GM12878 (cell line): ENCODE data around the gene MZB1.

Source experiments
- EZH2 ChIP-seq: IDR thresholded peaks from 2 replicates; pipeline ENCODE4 v1.6.1; 2012; ENCODE audit warnings: low read depth, mild to moderate bottlenecking, control low read depth, inconsistent platforms, low read length, borderline replicate concordance; ENCODE audit not compliant: control insufficient read depth
- YY1 ChIP-seq: IDR thresholded peaks from 2 replicates; pipeline ENCODE4 v1.6.1; 2011; ENCODE audit warnings: low read depth, mild to moderate bottlenecking, low read length
- ZZZ3 ChIP-seq: IDR thresholded peaks from 2 replicates; pipeline ENCODE4 v1.6.1; 2011; ENCODE audit warnings: low read depth; ENCODE audit not compliant: control insufficient read depth, insufficient read length
- TF ChIP-seq, protein P1 (sequence below), 3 experiments: IDR thresholded peaks in 2 of 3; conservative IDR thresholded peaks in 1 of 3; 2 replicates each; pipeline ENCODE4 v1.5.1; 2011; ENCODE audit warnings: low read depth in 3 of 3, low read length in 3 of 3, mild to moderate bottlenecking in 3 of 3, control low read depth in 2 of 3, moderate library complexity in 2 of 3, inconsistent platforms in 1 of 3, mixed read lengths in 1 of 3; ENCODE audit not compliant: control insufficient read depth in 2 of 3, insufficient read depth in 1 of 3; ENCODE audit errors: extremely low read depth in 1 of 3
- TF ChIP-seq, protein P2 (sequence below): fragments of 450-650 bp; IDR thresholded peaks from 2 replicates; pipeline ENCODE4 v1.6.1; 2014; ENCODE audit warnings: mild to moderate bottlenecking

DNA sequence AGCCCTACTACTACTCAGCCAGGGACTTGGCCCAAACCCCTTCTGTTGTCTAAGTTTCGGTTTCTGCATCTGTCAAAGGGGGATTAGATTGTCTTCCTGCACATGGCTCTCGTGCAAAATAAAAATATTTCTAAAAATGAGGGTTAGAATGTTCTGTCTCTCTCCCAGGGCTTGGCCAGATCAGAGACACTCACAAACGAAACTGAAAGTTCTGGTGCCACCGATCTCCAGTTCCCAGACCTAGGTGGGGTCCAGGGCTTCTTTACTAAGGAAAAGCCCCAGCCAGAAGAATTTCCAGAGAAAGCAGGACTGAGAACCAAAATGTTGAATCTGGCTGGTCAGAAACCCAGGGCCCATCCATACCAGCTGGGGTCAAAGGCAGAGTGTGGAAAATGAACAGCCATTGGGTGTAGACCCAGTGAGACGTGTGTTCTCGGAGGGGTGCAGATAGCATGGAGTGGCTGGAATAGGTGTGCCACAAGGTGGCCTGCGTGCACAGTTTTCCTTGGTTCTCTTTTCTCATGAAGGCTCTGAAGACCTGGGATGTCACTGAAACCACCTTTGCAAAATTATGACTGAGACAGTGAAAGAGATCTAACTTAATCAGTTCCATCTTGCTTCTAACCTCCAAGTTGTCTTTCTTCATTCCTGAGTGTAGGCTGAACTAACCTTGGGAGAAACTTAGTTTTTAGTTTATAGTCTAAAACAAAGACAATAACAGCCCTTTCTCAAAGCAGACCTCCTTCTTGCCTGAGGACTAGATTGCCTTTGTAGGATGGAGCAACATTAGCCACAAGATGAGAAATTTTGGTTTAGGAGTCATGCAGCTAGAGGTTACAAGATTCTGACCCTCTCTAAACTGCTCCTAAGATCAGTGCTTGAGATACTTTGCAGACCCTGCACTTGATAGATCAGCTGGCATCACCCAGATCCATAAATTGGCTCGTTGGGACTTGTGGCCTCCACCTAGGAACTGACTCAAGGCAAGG is 4.4 kb downstream of the MZB1 start:
- no peak for TF ChIP-seq YY1
- TF ChIP-seq, protein P1, sequence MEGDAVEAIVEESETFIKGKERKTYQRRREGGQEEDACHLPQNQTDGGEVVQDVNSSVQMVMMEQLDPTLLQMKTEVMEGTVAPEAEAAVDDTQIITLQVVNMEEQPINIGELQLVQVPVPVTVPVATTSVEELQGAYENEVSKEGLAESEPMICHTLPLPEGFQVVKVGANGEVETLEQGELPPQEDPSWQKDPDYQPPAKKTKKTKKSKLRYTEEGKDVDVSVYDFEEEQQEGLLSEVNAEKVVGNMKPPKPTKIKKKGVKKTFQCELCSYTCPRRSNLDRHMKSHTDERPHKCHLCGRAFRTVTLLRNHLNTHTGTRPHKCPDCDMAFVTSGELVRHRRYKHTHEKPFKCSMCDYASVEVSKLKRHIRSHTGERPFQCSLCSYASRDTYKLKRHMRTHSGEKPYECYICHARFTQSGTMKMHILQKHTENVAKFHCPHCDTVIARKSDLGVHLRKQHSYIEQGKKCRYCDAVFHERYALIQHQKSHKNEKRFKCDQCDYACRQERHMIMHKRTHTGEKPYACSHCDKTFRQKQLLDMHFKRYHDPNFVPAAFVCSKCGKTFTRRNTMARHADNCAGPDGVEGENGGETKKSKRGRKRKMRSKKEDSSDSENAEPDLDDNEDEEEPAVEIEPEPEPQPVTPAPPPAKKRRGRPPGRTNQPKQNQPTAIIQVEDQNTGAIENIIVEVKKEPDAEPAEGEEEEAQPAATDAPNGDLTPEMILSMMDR (IDR thresholded peaks at IDR 0.05 in 2 of 3, conservative IDR thresholded peaks at IDR 0.05 in 1 of 3; ENCODE audit: control insufficient read depth in 2 of 3, extremely low read depth in 1 of 3, insufficient read depth in 1 of 3, low read depth in 3 of 3, low read length in 3 of 3): peak; percentile 9 to 29 (median 9); a peak in 2 of 6 replicates
- TF ChIP-seq ZZZ3: no peak
- TF ChIP-seq EZH2: no peak
- TF ChIP-seq, protein P2, sequence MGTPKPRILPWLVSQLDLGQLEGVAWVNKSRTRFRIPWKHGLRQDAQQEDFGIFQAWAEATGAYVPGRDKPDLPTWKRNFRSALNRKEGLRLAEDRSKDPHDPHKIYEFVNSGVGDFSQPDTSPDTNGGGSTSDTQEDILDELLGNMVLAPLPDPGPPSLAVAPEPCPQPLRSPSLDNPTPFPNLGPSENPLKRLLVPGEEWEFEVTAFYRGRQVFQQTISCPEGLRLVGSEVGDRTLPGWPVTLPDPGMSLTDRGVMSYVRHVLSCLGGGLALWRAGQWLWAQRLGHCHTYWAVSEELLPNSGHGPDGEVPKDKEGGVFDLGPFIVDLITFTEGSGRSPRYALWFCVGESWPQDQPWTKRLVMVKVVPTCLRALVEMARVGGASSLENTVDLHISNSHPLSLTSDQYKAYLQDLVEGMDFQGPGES: no peak
